Upper lobe of right lung (tissue), 1 donor: ENCODE data around the gene NACC2. TPM values are rescaled to one million over a fixed set of nuclear protein-coding genes. Genes with fewer than 3 reads are reported as not detected.

Source experiments
- ATAC-seq: fragments of 200-7000 bp; cut with Tn5 transposase; one replicate; pipeline ENCODE4 v1.9.1; 2020; ENCODE audit warnings: mild to moderate bottlenecking, moderate library complexity
- DNase-seq: peaks from one replicate; pipeline ENCODE4 v3.0.0-alpha.2; 2020
- H3K27ac ChIP-seq: fragments of 200-600 bp; one replicate; pipeline ENCODE4 v1.8.0; 2022
- H3K27me3 ChIP-seq: fragments of 200-600 bp; one replicate; pipeline ENCODE4 v1.8.0; 2022; ENCODE audit warnings: mild to moderate bottlenecking
- H3K36me3 ChIP-seq: fragments of 200-600 bp; one replicate; pipeline ENCODE4 v1.8.0; 2022
- H3K4me1 ChIP-seq: fragments of 200-600 bp; one replicate; pipeline ENCODE4 v1.8.0; 2022
- H3K4me3 ChIP-seq: fragments of 200-600 bp; one replicate; pipeline ENCODE4 v1.8.0; 2022; ENCODE audit warnings: mild to moderate bottlenecking
- H3K9me3 ChIP-seq: fragments of 200-600 bp; one replicate; pipeline ENCODE4 v1.8.0; 2022
- CTCF ChIP-seq: fragments of 200-600 bp; IDR thresholded peaks from one replicate; pipeline ENCODE4 v1.8.0; 2022; ENCODE audit warnings: antibody characterized with exemption
- intact Hi-C: fragments of 100-400 bp; cut with DNase I; formaldehyde crosslinking; loops from one replicate; pipeline ENCODE4 v1.11.0; 2022
- total RNA-seq: library from RNA; stranded (reverse); fragmentation: NEBNext Ultra II Directional; extraction: Animal tissue kit (Norgen Biotek cat#: 25700); gene quantifications from one replicate; pipeline ENCODE4 v1.2.1, GENCODE V29; 2021
- donor health status: DM: no; HTN: yes; CAD: no; lungs with severe emphysema.

NACC2 gene
- total RNA-seq, 1 donor from 2014 or later: 33.5 TPM

DNA sequence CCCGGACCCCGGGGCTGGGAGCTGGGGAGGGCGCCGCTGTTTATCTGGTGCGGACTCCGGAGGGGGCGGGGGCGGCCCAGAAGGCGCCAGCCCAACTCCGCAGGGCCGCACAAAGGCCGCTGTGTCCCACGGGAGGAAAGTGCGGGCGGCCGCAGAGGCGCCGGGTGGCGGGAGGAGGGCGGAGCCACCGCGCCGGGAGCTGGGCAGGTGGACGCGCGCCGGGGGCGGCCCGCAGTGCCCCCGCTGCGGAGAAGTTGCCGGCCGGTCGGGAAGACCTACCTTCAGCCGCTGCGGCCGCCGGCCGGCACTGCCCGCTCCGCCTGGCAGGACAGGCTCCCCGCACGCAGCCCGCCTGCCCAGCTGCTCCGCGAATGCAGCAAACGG lies 43.6 kb downstream of the NACC2 start:
- H3K36me3 ChIP-seq: peaks cover 16% of the 10 kb centered on the region
- DNase-seq (peak; percentile 71), ATAC-seq (peak; percentile 34)
- H3K4me1 ChIP-seq: peaks cover 47% of the 10 kb centered on the region
- no peaks in the 10 kb centered on the region for H3K27me3 ChIP-seq
- peak overlapping the region; percentile 36 for H3K27ac ChIP-seq
- intact Hi-C loops: no loop called here
- peak overlapping the region; percentile 49 for H3K4me3 ChIP-seq
- no peak for TF ChIP-seq CTCF
- no peaks in the 10 kb centered on the region for H3K9me3 ChIP-seq

DNA sequence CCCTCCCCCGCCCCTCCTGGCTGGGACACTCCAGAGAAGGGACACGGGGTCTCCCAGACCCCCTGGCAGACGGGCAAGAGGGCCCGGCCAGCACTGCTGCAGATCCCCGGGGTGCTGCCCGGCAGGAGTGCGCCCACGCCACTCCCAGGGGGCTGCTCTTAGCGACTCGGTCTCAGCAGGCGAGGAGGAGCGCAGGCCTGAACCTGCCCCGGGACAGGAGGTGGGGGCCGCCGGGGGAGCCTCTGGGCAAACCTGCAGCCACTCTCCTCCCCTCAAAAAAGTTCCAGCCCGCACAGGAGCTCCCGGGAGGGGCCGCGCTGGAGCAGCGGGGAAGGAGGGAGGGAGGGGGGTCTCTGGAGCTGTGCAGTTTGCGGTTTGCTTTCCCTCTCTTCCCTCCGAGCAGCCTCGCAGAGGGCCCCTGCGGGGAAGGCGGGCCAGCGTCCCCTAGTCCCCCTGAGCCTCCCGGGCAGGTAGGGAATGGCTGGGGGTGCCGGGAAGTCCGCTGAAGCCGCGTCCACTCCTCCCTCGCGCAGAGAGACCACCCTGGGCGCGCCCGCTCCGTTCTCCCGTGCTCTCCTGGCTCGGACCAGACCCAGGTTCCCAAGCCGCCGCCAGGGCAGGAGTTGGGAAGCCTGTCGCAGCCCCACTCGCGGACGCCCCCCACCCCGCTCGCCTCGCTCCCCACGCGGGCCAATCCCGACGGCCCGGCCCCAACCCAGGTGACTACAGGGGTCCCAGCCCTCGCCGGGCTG lies 44.2 kb downstream of the NACC2 start:
- H3K36me3 ChIP-seq: peaks cover 16% of the 10 kb centered on the region
- no peaks in the 10 kb centered on the region for H3K9me3 ChIP-seq
- no peak for TF ChIP-seq CTCF
- peaks cover 51% of the 10 kb centered on the region for H3K4me1 ChIP-seq
- intact Hi-C loops: no loop called here
- no peaks in the 10 kb centered on the region for H3K27me3 ChIP-seq
- H3K27ac ChIP-seq: peak overlapping the region; percentile 36
- ATAC-seq: no peak
- H3K4me3 ChIP-seq: peak overlapping the region; percentile 49
- DNase-seq: peak; percentile 67

DNA sequence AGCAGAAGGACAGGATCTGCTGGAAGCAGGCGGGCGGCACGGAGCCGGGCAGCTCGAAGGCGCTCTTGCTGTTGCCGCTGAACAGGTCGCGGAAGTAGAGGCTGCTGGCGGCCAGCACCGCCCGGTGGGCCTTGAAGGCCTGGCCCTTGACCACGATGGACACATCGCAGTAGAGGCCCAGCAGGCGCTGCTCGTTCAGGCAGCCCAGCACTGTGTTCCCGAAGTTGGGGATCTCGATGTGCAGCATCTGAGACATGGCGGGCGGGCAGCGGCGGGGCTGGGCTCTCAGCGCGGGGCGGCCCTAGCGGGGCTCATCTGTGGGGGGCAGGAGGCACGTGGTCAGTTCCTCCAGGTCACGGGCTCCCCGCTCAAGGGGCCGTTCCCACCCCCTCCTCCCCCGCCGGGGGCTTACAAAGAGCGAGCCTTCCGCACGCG lies 44.8 kb downstream of the NACC2 start:
- Histone ChIP-seq H3K27me3 (no peaks in the 10 kb centered on the region), H3K4me3 (no peak overlapping the region), H3K27ac (no peak overlapping the region), H3K36me3 (peaks cover 16% of the 10 kb centered on the region), H3K9me3 (no peaks in the 10 kb centered on the region), H3K4me1 (peaks cover 56% of the 10 kb centered on the region)
- no peak for DNase-seq
- no peak for TF ChIP-seq CTCF
- intact Hi-C loops: no loop called here
- ATAC-seq: no peak

DNA sequence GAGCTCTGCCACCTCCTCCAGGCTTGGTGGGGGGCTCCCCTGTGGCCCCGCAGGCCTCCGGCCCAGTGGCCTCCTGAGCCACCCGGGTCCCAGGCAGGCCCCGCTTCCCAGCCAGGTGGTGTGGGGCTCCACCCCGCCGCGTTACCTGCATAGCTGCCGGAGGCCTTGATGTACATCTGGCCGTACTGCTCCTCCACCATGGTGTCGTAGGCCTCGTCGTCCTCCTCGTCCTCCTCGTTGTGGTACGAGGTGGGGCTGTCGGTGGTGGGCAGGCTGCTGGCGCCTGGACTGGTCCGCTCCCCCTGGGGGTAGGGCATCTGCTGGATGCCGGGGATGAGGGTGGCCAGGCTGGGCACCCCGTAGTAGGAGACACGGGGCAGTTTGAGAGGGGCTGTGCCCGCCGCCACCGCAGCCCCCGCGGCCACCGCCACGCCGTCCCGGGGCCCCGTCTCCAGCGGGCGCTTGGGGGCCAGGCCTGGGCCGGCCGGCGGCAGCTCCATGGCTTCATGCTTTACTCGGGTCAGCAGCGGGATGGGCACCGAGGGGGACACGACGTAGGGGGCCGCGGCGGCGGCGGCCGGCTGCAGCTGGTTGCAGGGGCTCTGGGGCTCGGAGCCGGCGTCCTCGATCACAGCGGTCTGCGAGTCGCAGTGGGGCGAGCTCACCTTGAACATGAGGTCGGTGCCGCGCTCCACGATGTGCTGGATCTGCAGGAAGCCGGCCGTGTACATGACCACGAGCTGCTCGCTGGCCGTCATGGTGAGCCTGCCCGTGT lies 45.4 kb downstream of the NACC2 start:
- intact Hi-C loops: no loop called here
- DNase-seq: peak; percentile 63
- no peak overlapping the region for H3K27ac ChIP-seq
- H3K4me1 ChIP-seq: peaks cover 57% of the 10 kb centered on the region
- no peak for TF ChIP-seq CTCF
- peaks cover 16% of the 10 kb centered on the region for H3K36me3 ChIP-seq
- H3K9me3 ChIP-seq: no peaks in the 10 kb centered on the region
- no peak overlapping the region for H3K4me3 ChIP-seq
- no peaks in the 10 kb centered on the region for H3K27me3 ChIP-seq
- no peak for ATAC-seq

GRCh38 chr9:136048560-136049411 lies 46.3 kb downstream of the NACC2 start:
- peaks cover 49% of the 10 kb centered on the region for H3K4me1 ChIP-seq
- no peak for TF ChIP-seq CTCF
- H3K27ac ChIP-seq: no peak overlapping the region
- ATAC-seq: no peak
- peak; percentile 69 for DNase-seq
- no peaks in the 10 kb centered on the region for H3K9me3 ChIP-seq
- peaks cover 16% of the 10 kb centered on the region for H3K36me3 ChIP-seq
- H3K27me3 ChIP-seq: no peaks in the 10 kb centered on the region
- no peak overlapping the region for H3K4me3 ChIP-seq
- intact Hi-C loops: no loop called here
